NCI-H187 (cell line): ENCODE results near the gene FADS6.
"Not testable (repeated sequence)": the region's sequence is repeated elsewhere in the genome, so short reads cannot be mapped to it uniquely, and the experiment has no call there.

Experiments used
- DNase-seq, 2 experiments: peaks; one replicate each; lab custom pipeline; 2025; lab: John Stamatoyannopoulos, UW

Gene FADS6

DNA sequence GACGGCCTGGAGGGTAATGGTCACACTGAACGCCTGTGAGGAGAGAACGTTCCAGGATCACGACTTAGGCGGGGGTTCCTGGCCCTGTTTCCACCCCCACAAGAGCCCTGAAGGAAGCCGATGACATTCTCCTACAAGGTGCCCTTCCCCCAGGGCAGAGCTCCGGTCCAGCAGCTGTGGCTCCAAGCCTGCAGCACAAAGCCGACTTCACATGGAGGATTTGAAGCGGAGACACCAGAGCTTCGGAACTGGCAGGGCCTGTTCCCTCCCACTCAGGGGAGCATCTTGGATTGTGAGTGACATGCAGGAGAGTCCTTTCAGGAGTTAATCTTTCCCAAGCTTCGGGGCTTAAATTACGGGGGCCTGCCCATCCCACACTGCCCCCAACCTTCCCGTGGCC is 5.0 kb downstream of the FADS6 start:
- no peak for DNase-seq

DNA sequence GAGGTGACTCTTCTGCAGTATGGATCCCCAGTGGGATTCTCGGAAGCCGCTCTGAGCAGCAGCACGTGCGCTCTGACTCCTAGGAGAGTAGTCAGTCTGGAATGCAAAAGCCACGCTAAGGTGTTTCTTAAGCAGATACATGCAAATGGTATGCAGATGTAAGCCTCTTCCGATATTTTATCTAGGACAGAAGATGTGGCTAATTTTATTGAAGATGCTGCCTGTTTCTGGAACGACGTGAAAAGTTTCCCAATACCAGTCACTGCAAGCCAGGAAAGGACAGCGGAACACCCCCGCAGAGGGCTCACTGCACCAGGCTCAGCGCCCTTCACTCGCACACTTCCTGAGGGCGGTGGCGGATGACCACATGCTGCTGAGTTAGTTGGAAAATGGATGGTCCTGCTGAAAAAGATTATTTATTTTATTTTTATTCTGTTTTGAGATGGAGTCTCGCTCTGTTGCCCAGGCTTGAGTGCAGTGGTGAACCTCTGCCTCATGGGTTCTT is 10.1 kb downstream of the FADS6 start:
- no peak for DNase-seq

DNA sequence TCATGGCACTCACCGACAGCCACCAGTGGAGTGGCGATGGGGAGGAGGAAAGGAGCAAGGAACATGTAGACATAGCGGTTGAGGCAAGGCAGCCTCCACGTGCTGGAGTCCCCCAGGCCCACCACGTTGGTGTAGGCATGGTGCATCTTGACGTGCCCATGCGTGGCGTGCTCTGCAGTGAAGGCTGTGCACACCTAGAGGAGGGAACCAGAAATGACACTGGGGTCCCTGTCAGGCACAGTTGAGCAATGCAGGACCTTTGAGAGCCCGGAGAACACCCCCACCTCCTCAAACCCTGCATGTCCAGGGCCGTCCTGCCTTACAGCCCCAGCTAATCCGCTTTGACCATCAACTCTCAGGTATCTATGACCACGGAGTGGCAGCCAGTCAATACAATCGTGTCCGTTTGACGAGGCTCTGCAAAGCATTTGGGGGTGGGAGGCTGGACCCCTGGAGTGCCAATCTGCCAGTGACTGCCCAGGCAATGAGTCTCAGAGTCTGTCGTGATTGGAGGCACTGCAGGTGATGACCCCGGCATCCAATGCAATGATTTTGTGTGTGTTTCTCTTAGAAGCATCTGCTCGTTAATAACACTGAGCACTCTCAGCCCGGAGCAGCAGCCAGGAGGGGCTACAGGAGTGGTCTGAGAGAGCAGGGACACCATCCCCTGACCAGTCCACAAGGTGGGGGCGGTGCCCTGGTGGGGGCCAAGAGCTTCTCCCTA is 10.8 kb downstream of the FADS6 start:
- DNase-seq = no peak

DNA sequence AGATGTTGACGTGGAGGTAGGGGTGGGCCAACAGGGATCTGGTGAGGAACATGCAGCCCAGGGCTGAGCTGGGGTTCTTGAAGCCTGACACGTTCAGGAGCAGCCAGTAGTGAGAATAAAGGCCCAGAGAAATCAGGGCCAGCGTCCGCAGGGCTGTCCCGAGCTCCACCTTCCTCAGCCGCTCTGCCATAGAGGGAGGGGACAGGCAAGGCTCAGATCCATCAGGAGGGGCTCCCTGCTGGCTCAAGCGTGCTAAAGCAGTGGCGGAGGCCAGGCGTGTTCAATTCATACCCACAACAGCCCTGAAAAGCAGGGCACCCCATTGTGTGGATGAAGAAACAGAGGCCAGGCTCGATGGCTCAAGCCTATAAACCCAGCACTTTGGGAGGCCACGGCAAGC is 12.4 kb downstream of the FADS6 start:
- DNase-seq = no peak

DNA sequence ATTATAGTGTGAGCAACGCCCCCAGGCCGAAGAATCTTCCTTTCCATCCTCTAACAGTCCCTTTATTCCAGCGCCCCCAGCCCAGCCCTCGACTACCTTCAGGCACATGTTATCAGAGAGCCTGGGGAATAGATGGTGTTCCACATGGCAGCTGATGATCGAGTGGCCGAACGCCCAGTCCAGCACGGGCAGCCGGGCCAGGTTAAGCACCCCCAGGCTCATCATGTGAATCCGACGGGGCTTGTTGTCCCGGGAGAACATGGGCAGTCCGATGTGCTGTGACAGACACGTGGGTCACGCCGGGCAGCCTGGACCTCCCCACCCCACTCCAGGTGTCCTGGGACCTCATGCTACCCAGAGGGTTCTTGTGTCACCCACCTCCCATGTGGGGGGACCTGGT is 14.1 kb downstream of the FADS6 start:
- DNase-seq = no peak

DNA sequence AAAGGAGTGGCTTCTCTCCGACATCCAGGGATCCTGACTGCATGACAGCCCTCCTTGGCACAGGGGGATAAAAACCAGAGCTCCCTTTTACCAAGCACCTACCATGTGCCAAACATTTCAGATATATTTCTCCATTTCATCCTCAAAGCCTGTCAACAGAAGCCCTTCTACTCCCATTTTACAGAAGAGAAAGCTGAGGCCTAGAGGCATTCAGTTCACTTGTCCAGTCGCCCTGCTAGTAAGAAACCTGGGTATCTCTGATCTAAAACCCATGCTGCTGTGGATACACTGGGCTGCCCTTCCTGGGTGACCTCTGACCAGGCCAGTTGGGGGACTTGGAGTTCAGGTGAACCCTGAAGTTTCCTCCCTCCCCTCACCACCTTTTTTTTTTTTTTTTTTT is 14.8 kb downstream of the FADS6 start:
- DNase-seq = no peak

DNA sequence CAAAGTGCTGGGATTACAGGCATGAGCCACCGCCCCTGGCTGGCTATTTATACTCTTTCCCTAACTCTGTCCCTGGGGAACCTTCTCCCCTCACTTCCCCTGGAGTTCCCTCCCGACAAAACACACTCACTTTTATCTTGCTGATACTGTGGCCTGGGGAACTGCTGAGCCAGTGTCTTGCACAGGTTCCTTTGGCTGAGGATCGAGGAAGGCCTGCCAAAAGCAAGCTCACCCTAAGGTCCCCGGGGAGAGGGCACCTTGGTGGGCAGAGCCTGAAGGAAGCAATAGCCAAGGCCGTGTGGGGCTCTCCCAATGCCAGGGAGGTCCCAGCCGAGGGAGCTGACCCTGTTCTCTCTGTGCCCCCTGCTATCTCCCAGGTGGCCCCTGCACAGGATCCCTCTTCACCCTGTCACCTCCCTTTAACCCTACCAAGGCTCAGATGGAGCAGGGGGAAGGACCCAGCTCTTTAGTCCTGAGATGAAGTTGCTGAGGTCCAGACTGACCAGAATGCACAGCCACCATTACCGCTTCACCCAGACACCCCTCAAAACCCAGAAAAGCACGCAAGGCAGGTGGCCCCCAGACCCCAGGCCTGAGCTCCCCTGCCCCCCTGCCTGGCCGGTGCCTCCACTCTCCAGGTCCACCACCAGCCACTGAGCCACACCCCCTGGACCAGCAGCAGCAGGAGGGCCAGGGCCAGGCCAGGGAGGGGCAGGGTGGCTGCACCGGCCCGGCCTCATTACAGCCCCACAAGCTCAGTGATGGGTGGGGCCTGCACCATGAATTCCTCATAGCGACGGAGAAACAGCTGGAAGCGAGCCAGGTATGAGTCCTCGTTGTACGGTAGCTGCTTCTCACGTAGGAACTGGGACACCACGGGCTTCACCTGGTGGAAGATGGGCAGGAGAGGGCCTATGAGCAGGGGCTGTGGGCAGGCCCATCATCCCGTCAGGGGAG is 15.6 kb downstream of the FADS6 start:
- DNase-seq = no peak

DNA sequence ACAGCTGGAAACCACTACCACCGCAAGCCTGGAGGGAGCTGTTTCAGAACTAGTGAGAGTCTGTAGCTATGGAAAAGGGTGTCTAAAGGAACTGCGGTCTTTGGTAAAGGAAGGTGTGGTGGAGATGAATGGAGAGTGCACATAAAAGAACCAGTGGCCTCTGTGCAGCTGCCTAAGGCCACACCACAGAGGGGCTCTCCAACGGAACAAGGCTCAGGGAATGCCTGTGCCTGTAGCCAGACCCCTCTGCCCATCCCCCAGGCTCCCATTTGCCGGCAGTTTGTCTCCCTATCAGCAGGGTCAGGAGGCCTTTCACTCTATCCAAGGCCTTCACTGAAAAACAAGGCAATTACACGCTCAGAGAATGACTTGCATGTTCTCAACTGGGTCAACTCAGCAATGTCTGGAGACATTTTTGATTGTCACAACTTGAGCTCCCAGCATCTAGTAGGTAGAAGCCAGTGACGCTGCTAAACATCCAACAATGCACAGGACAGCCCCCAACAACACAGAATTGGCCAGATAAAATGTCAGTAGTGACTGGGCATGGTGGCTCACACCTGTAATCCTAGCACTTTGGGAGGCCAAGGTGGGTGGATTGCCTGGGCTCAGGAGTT is 17.3 kb downstream of the FADS6 start:
- DNase-seq = no peak

DNA sequence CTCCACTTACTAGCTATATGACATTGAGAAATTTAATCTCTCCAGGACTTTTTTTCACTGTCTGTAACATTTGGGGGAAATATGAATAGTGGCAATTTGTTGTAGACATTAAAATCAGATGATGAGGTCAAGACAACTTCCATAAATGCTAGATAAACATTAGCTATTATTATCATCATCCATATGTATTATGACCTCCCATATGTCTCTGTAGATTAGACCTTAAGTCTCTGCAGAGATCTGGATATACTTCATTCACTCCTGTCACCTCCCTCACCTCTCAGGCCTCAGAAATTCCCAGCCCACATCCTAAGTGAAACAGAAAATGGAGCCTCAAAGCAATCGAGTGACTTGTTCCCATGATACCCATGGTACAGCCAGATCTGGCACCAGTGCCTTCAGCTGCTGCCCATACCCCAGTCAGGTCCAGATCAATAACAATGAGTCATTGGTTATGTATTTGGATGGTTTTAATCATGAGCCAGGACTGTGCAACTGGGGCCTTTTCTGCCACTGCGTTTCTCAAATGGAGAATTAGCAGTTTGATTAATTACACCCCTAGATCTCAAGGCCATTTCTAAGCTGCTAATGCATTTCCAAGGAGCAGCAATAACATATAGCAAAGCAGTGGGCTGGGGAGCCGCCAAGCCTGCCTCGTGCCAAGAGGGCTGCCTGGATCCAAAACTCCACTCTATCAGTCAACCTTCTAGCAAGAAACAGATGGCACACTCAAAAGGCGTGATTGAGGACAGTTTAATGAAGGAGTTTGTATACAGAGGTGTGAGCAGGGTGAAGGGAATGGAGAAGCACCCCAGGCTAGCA is 18.1 kb downstream of the FADS6 start:
- no peak for DNase-seq

DNA sequence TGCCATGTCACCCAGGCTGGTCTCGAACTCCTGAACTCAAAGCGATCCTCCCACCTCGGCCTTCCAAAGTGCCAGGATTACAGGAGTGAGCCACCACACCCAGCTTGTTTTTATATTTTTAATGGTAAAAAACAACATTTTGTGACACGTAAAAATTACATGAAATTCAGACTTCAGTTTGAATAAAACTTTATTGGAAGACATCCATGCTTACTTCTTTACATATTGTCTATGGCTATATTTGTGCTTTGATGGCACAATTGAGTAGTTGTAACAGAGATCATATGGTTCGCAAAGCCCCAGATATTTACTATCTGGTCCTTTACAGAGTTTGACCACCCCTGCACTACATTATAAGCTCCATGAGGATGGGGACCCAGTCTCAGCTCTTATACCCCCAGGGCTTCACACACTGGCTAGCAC is 18.8 kb downstream of the FADS6 start:
- no peak for DNase-seq

DNA sequence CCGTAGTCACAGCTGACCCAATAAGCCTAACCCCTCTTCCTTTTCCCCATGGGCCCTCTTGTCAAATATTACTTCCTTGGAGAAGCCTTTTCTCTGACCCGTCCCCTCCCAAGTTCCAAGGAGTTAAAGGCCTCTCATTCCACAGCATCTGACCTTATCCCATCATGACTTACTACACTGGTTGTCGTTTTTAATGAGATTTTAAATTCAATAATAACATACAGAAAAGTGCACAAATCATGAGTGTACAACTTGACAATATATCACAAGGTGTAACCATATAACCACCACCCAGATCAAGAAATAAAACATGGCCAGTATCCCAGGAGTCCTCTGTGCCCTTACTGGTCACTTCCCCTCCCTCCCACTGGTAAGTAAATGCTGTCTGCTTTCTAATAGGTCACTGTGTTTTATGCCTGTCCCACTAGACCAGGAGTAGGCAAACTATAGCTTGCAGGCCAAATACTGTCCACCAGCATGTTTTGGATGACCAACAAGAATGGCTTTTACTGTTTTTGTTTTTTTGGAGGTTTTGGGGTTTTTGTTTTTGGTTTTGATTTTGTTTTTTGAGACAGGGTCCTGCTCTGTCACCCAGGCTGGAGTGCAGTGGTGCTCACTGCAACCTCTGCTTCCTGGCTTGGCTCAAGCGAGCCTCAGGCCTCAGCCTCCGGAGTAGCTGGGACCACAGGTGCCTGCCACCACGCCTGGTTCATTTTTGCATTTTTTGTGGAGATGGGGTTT is 19.4 kb downstream of the FADS6 start:
- no peak for DNase-seq

DNA sequence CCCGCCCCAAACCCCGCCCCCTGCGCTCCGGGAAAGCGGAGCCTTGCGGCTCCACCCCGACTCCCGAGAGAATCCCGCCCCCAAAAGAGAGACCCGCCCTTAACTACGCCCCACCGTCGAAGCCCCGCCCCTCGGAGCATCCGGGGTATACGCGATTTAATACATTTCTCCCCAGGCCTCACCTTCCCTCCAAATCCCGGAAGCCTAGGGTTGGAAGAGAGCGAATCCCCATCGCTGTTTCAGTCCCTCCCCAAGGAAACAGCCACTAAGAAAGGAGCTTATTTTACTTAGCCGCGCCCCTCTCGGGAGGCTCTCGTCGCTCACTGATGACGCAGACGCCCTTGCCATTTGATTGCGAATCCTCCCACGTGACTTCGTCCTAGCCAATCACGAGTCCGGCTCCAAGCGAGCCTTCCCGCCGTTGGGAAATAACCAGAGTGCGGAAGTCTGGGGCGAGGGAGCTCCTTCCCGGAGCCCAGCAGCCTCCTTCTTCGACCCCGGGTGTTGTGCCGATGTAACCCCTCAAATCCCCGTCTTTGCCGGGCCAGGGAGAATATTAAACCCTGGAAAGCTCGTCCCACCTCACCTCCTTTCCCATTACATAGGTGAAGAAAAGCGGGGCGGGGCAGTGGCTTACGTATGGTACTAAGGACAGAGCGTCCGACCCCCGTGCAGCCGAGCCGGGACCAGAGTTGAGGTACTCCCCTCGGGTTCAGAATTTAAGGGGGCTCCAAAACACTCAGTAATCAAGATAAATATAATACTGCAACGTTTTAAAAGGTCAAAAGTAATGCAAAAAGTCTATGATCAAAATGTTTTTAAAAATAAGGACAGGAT is 20.2 kb downstream of the FADS6 start:
- peak; percentile 98 to 100 for DNase-seq

DNA sequence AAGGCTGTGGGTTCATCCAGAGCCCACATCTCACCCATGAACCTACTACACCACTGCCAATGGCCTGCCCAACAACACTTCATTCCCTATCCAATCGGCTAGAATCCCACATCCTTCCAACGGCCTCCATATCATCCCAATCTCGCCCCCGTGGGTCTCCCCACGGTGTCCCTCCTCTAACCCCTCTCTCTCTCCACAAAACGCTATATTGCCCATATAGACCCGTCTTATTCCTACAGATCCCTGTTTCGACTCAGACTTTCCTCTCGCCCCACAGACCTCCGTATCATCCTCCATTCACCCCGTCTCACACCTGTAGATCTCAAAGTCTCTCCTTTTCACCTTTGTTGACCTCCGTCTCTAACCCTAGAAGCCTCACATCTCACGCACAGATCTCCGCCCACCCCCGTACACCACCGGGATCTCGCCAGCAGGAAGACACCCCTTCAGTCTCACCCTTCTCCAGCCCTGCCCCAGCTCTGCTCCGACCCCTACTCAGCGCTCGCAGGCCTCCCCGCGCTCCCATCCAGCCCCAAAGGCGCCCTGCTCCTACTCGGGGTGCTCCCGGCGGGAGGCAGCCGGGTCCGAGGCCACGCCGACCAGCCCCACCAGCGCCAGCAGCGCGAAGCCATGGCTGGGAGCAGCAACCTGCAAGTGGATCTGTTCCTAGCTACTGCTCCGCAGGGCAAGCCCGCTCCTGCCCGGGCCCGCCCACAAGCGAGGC is 21.0 kb downstream of the FADS6 start, which contains the start of gene FDXR:
Gene FDXR (minus strand): TSS at position 682 of the 724 bp plus-strand sequence. CDS start 50 bp downstream, at position 632.
- no peak for DNase-seq

DNA sequence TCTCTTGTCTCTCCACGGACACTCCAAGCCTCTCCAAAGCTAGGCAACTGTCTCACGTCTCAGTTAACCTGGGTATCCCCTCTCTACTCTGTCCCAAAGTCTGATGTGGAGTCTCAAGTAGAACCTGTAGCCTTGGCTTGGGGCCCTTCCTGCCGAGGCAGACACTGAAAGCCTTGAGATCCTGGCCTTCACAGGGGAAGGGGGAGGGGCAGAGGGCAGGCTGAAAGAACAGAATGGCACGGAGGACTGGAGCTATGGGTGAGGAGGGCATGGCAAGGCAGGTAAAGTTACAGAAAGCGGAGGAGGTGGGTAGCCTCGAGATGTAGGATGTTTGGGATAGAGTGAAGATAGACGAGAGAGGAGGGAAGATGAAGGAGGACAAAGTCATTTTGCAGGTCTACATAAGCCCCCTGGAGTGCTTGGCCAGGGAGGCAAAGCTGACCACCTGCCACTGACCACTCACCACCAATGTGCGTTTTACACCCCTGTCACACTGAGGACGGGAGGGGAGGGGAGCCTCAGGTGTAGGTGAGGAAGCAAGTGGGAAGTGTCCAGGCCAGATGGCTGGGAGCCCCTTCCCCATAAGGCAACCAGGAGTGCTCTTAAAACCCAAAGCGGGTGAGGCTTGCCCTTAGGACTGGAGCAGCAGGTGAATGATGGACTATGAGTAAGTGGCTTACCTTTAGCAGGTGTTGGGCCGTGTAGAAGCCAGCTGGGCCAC is 21.9 kb downstream of the FADS6 start:
- DNase-seq = no peak

DNA sequence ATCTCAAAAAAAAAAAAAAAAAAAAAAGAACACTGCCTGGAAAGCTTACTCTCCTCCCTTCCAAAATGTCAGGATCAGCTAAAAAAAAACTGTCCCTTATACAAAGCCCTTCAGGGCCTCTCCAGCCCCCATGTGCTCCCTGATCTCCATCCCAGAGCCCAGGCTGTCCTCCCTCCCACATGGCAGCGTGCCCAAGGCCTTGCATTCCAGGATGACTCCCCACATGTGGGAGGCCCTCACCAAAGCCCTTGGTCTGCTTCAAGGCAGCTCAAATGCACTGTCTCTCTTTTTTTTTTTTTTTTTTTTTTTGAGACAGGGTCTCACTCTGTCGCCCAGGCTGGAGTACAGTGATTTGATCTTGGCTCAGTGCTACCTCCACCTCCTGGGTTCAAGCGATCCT is 22.9 kb downstream of the FADS6 start:
- no peak for DNase-seq

DNA sequence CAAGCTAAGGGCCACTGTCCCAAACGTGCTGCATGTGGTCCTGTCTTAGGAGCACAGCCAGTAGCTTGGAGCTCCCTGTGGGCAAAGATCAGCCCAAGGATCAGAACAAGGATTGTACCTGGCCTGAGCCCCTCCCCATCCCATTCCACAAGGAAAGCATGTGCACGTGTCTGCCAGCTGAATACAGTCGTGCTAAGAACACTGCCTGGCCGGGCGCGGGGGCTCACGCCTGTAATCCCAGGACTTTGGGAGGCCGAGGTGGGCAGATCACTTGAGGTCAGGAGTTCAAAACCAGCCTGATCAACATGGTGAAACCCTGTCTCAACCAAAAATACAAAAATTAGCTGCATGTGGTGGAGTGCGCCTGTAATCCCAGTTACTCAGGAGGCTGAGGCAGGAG is 23.4 kb downstream of the FADS6 start:
- DNase-seq = not testable (repeated sequence)

DNA sequence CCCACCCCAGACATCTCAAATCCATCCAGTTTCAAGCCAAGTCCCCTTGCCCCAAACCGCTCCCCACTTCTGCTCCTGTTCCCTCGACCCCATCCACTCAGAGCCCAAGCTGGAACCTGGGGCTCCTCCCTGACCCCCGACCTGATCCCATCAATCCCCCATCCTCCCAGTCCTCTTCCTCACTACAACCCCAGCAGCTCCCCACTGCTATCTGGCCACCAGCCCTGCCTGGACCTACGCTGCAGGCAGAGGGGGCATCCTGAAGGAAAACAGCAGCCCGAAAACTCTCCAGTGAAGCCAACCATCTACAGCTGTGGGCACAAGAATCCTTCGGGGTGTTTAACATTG is 24.6 kb downstream of the FADS6 start:
- no peak for DNase-seq

DNA sequence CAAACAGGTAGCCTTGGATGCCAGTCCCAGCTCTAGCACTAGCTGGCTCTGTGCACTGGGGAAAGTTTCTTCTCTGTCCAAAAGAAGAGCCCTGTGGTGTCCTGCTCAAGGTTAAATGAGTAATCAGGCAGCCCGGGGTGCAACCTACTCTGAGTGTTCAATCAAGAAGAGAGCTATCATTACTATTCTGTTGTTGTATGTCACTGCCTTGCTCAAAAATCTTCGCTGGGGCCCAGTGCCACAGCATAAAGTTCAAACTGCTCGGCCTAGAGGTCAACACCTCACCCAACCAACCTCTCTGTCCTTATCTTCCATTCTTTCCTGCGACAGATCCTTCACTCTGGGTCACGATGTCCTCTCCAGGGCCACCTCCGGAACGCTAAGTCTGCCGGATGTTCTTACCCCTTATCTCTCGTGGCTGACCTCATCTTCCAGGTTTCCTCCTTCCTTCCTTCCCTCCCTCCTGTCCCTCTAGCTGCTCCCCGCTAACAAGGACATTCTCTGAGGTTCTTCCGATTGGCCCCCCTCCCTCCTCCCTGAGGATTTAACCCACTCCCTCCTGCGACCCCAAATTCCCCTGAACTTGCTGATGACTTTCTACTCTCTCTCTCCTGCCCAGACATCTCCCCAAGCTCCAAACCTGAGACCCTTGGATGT is 25.1 kb downstream of the FADS6 start:
- DNase-seq = no peak
